ENCODE data around the gene CXCL8. TPM values are rescaled to one million over a fixed set of nuclear protein-coding genes. Genes with fewer than 3 reads are reported as not detected.
A peak's percentile ranks its signal among the peaks of the same experiment; 100 is the strongest.

The CXCL8 gene
- total and polyA plus RNA-seq, 5 experiments from 2014 or later: 0.09 to 1.2 (median 0.67) TPM; not detected in 1

GRCh38 chr4:73707269-73707875 lies 33.0 kb upstream of the CXCL8 start:
- POLR2A ChIA-PET: no interaction called here
- H3K36me3 Mint-ChIP-seq: no peaks in the 10 kb centered on the region
- ATAC-seq (no peak), DNase-seq (no peak)
- H3K27ac Mint-ChIP-seq: no peak overlapping the region
- no peaks in the 10 kb centered on the region for H3K9me3 Mint-ChIP-seq
- H3K4me1 Mint-ChIP-seq: no peaks in the 10 kb centered on the region
- H3K4me3 Mint-ChIP-seq: no peak overlapping the region
- H3K27me3 Mint-ChIP-seq: peaks cover 0 to 7% (median 2%) of the 10 kb centered on the region in 5 donors

- no peaks in the 10 kb centered on the region for H3K4me1 Mint-ChIP-seq
- no peaks in the 10 kb centered on the region for H3K36me3 Mint-ChIP-seq
- peaks cover 0 to 3% (median 2%) of the 10 kb centered on the region in 5 donors for H3K27me3 Mint-ChIP-seq
- H3K9me3 Mint-ChIP-seq: no peaks in the 10 kb centered on the region
- H3K27ac Mint-ChIP-seq: no peak overlapping the region
- DNase-seq: no peak
- POLR2A ChIA-PET: no interaction called here
- ATAC-seq: no peak
- no peak overlapping the region for H3K4me3 Mint-ChIP-seq
Measured at GRCh38 chr4:73707918-73708577, 32.3 kb upstream of the CXCL8 start.

GRCh38 chr4:73709451-73710033 lies 30.8 kb upstream of the CXCL8 start:
- no peak overlapping the region for H3K27ac Mint-ChIP-seq
- DNase-seq (no peak), ATAC-seq (no peak)
- no peak overlapping the region for H3K4me3 Mint-ChIP-seq
- peaks cover 0 to 3% (median 2%) of the 10 kb centered on the region in 5 donors for H3K27me3 Mint-ChIP-seq
- POLR2A ChIA-PET: no interaction called here
- no peaks in the 10 kb centered on the region for H3K4me1 Mint-ChIP-seq
- no peaks in the 10 kb centered on the region for H3K36me3 Mint-ChIP-seq
- no peaks in the 10 kb centered on the region for H3K9me3 Mint-ChIP-seq

- POLR2A ChIA-PET: no interaction called here
- no peaks in the 10 kb centered on the region for H3K36me3 Mint-ChIP-seq
- H3K4me3 Mint-ChIP-seq: no peak overlapping the region
- no peak overlapping the region for H3K27ac Mint-ChIP-seq
- H3K27me3 Mint-ChIP-seq: peaks cover 0 to 3% (median 2%) of the 10 kb centered on the region in 5 donors
- DNase-seq (no peak), ATAC-seq (no peak)
- H3K4me1 Mint-ChIP-seq: no peaks in the 10 kb centered on the region
- H3K9me3 Mint-ChIP-seq: no peaks in the 10 kb centered on the region
Measured at GRCh38 chr4:73710094-73710493, 30.3 kb upstream of the CXCL8 start.

- POLR2A ChIA-PET: no interaction called here
- H3K4me1 Mint-ChIP-seq: no peaks in the 10 kb centered on the region
- no peaks in the 10 kb centered on the region for H3K9me3 Mint-ChIP-seq
- no peak for DNase-seq
- ATAC-seq: no peak
- H3K36me3 Mint-ChIP-seq: no peaks in the 10 kb centered on the region
- H3K4me3 Mint-ChIP-seq: no peak overlapping the region
- peaks cover 0 to 3% (median 2%) of the 10 kb centered on the region in 5 donors for H3K27me3 Mint-ChIP-seq
- no peak overlapping the region for H3K27ac Mint-ChIP-seq
Measured at GRCh38 chr4:73711989-73712388, 28.4 kb upstream of the CXCL8 start.

GRCh38 chr4:73713650-73714049 lies 26.7 kb upstream of the CXCL8 start:
- DNase-seq: no peak
- no peak for ATAC-seq
- Mint-ChIP-seq H3K36me3 (no peaks in the 10 kb centered on the region), H3K9me3 (no peaks in the 10 kb centered on the region), H3K27me3 (peaks cover 0 to 3% (median 2%) of the 10 kb centered on the region in 5 donors), H3K4me3 (no peak overlapping the region), H3K4me1 (peaks cover 0 to 2% (median 0%) of the 10 kb centered on the region in 4 donors), H3K27ac (no peak overlapping the region)
- POLR2A ChIA-PET: no interaction called here

- POLR2A ChIA-PET: no interaction called here
- Mint-ChIP-seq H3K36me3 (no peaks in the 10 kb centered on the region), H3K4me3 (no peak overlapping the region), H3K27me3 (peaks cover 0 to 3% (median 2%) of the 10 kb centered on the region in 5 donors), H3K4me1 (peaks cover 0 to 4% (median 0%) of the 10 kb centered on the region in 4 donors), H3K27ac (no peak overlapping the region), H3K9me3 (no peaks in the 10 kb centered on the region)
- no peak for ATAC-seq
- no peak for DNase-seq
Measured at GRCh38 chr4:73714647-73715046, 25.7 kb upstream of the CXCL8 start.

GRCh38 chr4:73715659-73716058 lies 24.7 kb upstream of the CXCL8 start:
- H3K9me3 Mint-ChIP-seq: no peaks in the 10 kb centered on the region
- ATAC-seq: no peak
- H3K36me3 Mint-ChIP-seq: no peaks in the 10 kb centered on the region

GRCh38 chr4:73718375-73719373 lies 21.7 kb upstream of the CXCL8 start:
- no peaks in the 10 kb centered on the region for H3K27me3 Mint-ChIP-seq
- no peaks in the 10 kb centered on the region for H3K36me3 Mint-ChIP-seq
- peaks cover 0 to 4% (median 0%) of the 10 kb centered on the region in 4 donors for H3K4me1 Mint-ChIP-seq
- H3K27ac Mint-ChIP-seq: no peak overlapping the region
- no peak overlapping the region for H3K4me3 Mint-ChIP-seq
- no peaks in the 10 kb centered on the region for H3K9me3 Mint-ChIP-seq
- POLR2A ChIA-PET: no interaction called here
- DNase-seq (no peak), ATAC-seq (no peak)

More at GRCh38 chr4:73715659-73716058, 24.7 kb upstream of the CXCL8 start:
- Mint-ChIP-seq H3K27ac (peak overlapping the region in 1 of 10 donors; percentile 5), H3K4me3 (no peak overlapping the region), H3K27me3 (peaks cover 0 to 3% (median 2%) of the 10 kb centered on the region in 5 donors), H3K4me1 (peaks cover 0 to 4% (median 0%) of the 10 kb centered on the region in 4 donors)
- POLR2A ChIA-PET: no interaction called here
- no peak for DNase-seq

GRCh38 chr4:73721435-73721834 lies 18.9 kb upstream of the CXCL8 start:
- H3K27ac Mint-ChIP-seq: no peak overlapping the region
- peaks cover 0 to 4% (median 0%) of the 10 kb centered on the region in 4 donors for H3K4me1 Mint-ChIP-seq
- H3K36me3 Mint-ChIP-seq: no peaks in the 10 kb centered on the region
- ATAC-seq: no peak
- DNase-seq: no peak
- H3K4me3 Mint-ChIP-seq: no peak overlapping the region
- POLR2A ChIA-PET: no interaction called here
- no peaks in the 10 kb centered on the region for H3K27me3 Mint-ChIP-seq
- H3K9me3 Mint-ChIP-seq: no peaks in the 10 kb centered on the region

- Mint-ChIP-seq H3K27ac (no peak overlapping the region), H3K4me1 (peaks cover 0 to 4% (median 0%) of the 10 kb centered on the region in 4 donors), H3K9me3 (no peaks in the 10 kb centered on the region), H3K4me3 (no peak overlapping the region), H3K27me3 (no peaks in the 10 kb centered on the region), H3K36me3 (no peaks in the 10 kb centered on the region)
- DNase-seq (no peak), ATAC-seq (no peak)
- POLR2A ChIA-PET: no interaction called here
Measured at GRCh38 chr4:73721909-73722308, 18.5 kb upstream of the CXCL8 start.

- POLR2A ChIA-PET: no interaction called here
- Mint-ChIP-seq H3K4me3 (no peak overlapping the region), H3K27me3 (no peaks in the 10 kb centered on the region), H3K27ac (no peak overlapping the region), H3K36me3 (no peaks in the 10 kb centered on the region), H3K9me3 (no peaks in the 10 kb centered on the region), H3K4me1 (peaks cover 0 to 4% (median 0%) of the 10 kb centered on the region in 4 donors)
- ATAC-seq (no peak), DNase-seq (no peak)
Measured at GRCh38 chr4:73723023-73723422, 17.3 kb upstream of the CXCL8 start.

- no peak overlapping the region for H3K27ac Mint-ChIP-seq
- ATAC-seq (no peak), DNase-seq (no peak)
- H3K27me3 Mint-ChIP-seq: no peaks in the 10 kb centered on the region
- no peaks in the 10 kb centered on the region for H3K4me1 Mint-ChIP-seq
- H3K36me3 Mint-ChIP-seq: no peaks in the 10 kb centered on the region
- no peaks in the 10 kb centered on the region for H3K9me3 Mint-ChIP-seq
- no peak overlapping the region for H3K4me3 Mint-ChIP-seq
- POLR2A ChIA-PET: no interaction called here
Measured at GRCh38 chr4:73723928-73724327, 16.4 kb upstream of the CXCL8 start.
